ENCODE data around the gene STK11. TPM values are rescaled to one million over a fixed set of nuclear protein-coding genes. Genes with fewer than 3 reads are reported as not detected.

The STK11 gene
- total RNA-seq, 1 experiment from 2014 or later, result 99.0 TPM

- peaks cover 1% of the 10 kb centered on the region for H3K36me3 ChIP-seq (replicated peaks; ENCODE audit: control insufficient read depth, insufficient read depth, low read length)
- H3K4me3 ChIP-seq (ENCODE audit: insufficient read depth, low read depth, low read length), result no peak overlapping the region
- no peaks in the 10 kb centered on the region for H3K27me3 ChIP-seq (ENCODE audit: control insufficient read depth, insufficient read depth, low read length)
- no peak for DNase-seq
Observed at GRCh38 chr19:1213391-1214286, 8.1 kb downstream of the STK11 start.

GRCh38 chr19:1214299-1214861 is 8.8 kb downstream of the STK11 start:
- Histone ChIP-seq H3K4me3 (ENCODE audit: insufficient read depth, low read depth, low read length) (no peak overlapping the region), H3K36me3 (replicated peaks; ENCODE audit: control insufficient read depth, insufficient read depth, low read length) (peaks cover 1% of the 10 kb centered on the region), H3K27me3 (ENCODE audit: control insufficient read depth, insufficient read depth, low read length) (no peaks in the 10 kb centered on the region)
- no peak for DNase-seq

GRCh38 chr19:1214862-1215731 is 9.5 kb downstream of the STK11 start:
- no peaks in the 10 kb centered on the region for H3K27me3 ChIP-seq (ENCODE audit: control insufficient read depth, insufficient read depth, low read length)
- no peak overlapping the region for H3K4me3 ChIP-seq (ENCODE audit: insufficient read depth, low read depth, low read length)
- H3K36me3 ChIP-seq (replicated peaks; ENCODE audit: control insufficient read depth, insufficient read depth, low read length), result 0 out of 2 replicates have a peak, but pooled peaks cover 1% of the 10 kb centered on the region
- no peak for DNase-seq

GRCh38 chr19:1216756-1217155 is 11.2 kb downstream of the STK11 start:
- no peak for DNase-seq
- H3K4me3 ChIP-seq (ENCODE audit: insufficient read depth, low read depth, low read length), result no peak overlapping the region
- no peaks in the 10 kb centered on the region for H3K27me3 ChIP-seq (ENCODE audit: control insufficient read depth, insufficient read depth, low read length)
- H3K36me3 ChIP-seq (replicated peaks; ENCODE audit: control insufficient read depth, insufficient read depth, low read length), result peaks cover 1% of the 10 kb centered on the region; the same call in 1 of the 2 replicates

- H3K4me3 ChIP-seq (ENCODE audit: insufficient read depth, low read depth, low read length), result no peak overlapping the region
- peaks cover 1% of the 10 kb centered on the region for H3K36me3 ChIP-seq (replicated peaks; ENCODE audit: control insufficient read depth, insufficient read depth, low read length)
- no peak for DNase-seq
- no peaks in the 10 kb centered on the region for H3K27me3 ChIP-seq (ENCODE audit: control insufficient read depth, insufficient read depth, low read length)
Observed at GRCh38 chr19:1217366-1217765, 11.8 kb downstream of the STK11 start.

GRCh38 chr19:1218751-1219567 is 13.4 kb downstream of the STK11 start:
- Histone ChIP-seq H3K27me3 (ENCODE audit: control insufficient read depth, insufficient read depth, low read length) (no peaks in the 10 kb centered on the region), H3K4me3 (ENCODE audit: insufficient read depth, low read depth, low read length) (no peak overlapping the region), H3K36me3 (replicated peaks; ENCODE audit: control insufficient read depth, insufficient read depth, low read length) (peaks cover 5% of the 10 kb centered on the region)
- no peak for DNase-seq

- Histone ChIP-seq H3K27me3 (ENCODE audit: control insufficient read depth, insufficient read depth, low read length) (no peaks in the 10 kb centered on the region), H3K4me3 (ENCODE audit: insufficient read depth, low read depth, low read length) (no peak overlapping the region), H3K36me3 (replicated peaks; ENCODE audit: control insufficient read depth, insufficient read depth, low read length) (peaks cover 5% of the 10 kb centered on the region)
- no peak for DNase-seq
Observed at GRCh38 chr19:1219786-1220476, 14.4 kb downstream of the STK11 start.

GRCh38 chr19:1220477-1220930 is 14.9 kb downstream of the STK11 start:
- H3K27me3 ChIP-seq (ENCODE audit: control insufficient read depth, insufficient read depth, low read length), result no peaks in the 10 kb centered on the region
- no peak overlapping the region for H3K4me3 ChIP-seq (ENCODE audit: insufficient read depth, low read depth, low read length)
- peaks cover 5% of the 10 kb centered on the region for H3K36me3 ChIP-seq (replicated peaks; ENCODE audit: control insufficient read depth, insufficient read depth, low read length)
- no peak for DNase-seq

- H3K36me3 ChIP-seq (replicated peaks; ENCODE audit: control insufficient read depth, insufficient read depth, low read length), result peaks cover 5% of the 10 kb centered on the region
- no peaks in the 10 kb centered on the region for H3K27me3 ChIP-seq (ENCODE audit: control insufficient read depth, insufficient read depth, low read length)
- peak; percentile 94 for DNase-seq
Observed at GRCh38 chr19:1220976-1221903, 15.7 kb downstream of the STK11 start.

GRCh38 chr19:1221904-1222255 is 16.3 kb downstream of the STK11 start:
- no peak for DNase-seq

More at GRCh38 chr19:1220976-1221903, 15.7 kb downstream of the STK11 start:
- H3K4me3 ChIP-seq (ENCODE audit: insufficient read depth, low read depth, low read length), result no peak overlapping the region

GRCh38 chr19:1222394-1222793 is 16.8 kb downstream of the STK11 start:
- Histone ChIP-seq H3K27me3 (ENCODE audit: control insufficient read depth, insufficient read depth, low read length) (no peaks in the 10 kb centered on the region), H3K36me3 (replicated peaks; ENCODE audit: control insufficient read depth, insufficient read depth, low read length) (peaks cover 5% of the 10 kb centered on the region), H3K4me3 (ENCODE audit: insufficient read depth, low read depth, low read length) (no peak overlapping the region)
- DNase-seq, result peak; percentile 82

More at GRCh38 chr19:1221904-1222255, 16.3 kb downstream of the STK11 start:
- Histone ChIP-seq H3K4me3 (ENCODE audit: insufficient read depth, low read depth, low read length) (no peak overlapping the region), H3K27me3 (ENCODE audit: control insufficient read depth, insufficient read depth, low read length) (no peaks in the 10 kb centered on the region), H3K36me3 (replicated peaks; ENCODE audit: control insufficient read depth, insufficient read depth, low read length) (peaks cover 5% of the 10 kb centered on the region)

- H3K27me3 ChIP-seq (ENCODE audit: control insufficient read depth, insufficient read depth, low read length), result no peaks in the 10 kb centered on the region
- peak; percentile 95 for DNase-seq
- no peak overlapping the region for H3K4me3 ChIP-seq (ENCODE audit: insufficient read depth, low read depth, low read length)
- H3K36me3 ChIP-seq (replicated peaks; ENCODE audit: control insufficient read depth, insufficient read depth, low read length), result peaks cover 5% of the 10 kb centered on the region
Observed at GRCh38 chr19:1223018-1223855, 17.7 kb downstream of the STK11 start.
